ENCODE results near the gene TMTC4.
A peak's percentile ranks its signal among the peaks of the same experiment; 100 is the strongest.
"Not testable (repeated sequence)": the region's sequence is repeated elsewhere in the genome, so short reads cannot be mapped to it uniquely, and the experiment has no call there.

Gene TMTC4, protein sequence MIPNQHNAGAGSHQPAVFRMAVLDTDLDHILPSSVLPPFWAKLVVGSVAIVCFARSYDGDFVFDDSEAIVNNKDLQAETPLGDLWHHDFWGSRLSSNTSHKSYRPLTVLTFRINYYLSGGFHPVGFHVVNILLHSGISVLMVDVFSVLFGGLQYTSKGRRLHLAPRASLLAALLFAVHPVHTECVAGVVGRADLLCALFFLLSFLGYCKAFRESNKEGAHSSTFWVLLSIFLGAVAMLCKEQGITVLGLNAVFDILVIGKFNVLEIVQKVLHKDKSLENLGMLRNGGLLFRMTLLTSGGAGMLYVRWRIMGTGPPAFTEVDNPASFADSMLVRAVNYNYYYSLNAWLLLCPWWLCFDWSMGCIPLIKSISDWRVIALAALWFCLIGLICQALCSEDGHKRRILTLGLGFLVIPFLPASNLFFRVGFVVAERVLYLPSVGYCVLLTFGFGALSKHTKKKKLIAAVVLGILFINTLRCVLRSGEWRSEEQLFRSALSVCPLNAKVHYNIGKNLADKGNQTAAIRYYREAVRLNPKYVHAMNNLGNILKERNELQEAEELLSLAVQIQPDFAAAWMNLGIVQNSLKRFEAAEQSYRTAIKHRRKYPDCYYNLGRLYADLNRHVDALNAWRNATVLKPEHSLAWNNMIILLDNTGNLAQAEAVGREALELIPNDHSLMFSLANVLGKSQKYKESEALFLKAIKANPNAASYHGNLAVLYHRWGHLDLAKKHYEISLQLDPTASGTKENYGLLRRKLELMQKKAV

DNA sequence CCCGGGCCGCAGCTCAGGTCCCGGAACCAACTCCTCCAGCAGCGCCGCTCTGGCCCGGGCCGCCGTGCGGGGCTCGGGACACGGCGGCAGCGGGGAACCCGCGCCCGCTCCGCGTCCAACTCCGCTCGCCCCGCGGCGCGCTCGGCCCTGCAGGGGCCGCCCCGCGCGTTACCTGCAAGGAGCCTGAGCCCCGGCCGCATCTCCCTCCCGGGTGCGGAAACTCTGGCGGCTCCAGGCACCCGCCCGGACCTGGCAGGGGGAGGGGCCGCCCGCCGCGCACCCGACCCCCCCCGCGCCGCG lies at the start of gene TMTC4:
TMTC4 (minus strand) TSS at position 224 of the 300 bp plus-strand sequence. CDS start 4,433 bp downstream, outside the sequence.
- DNase-seq (ENCODE audit: low spot score), result no peak

- DNase-seq (ENCODE audit: low spot score), result no peak
Measured at GRCh38 chr13:100722517-100722916, 47.9 kb upstream of the TMTC4 start.

DNA sequence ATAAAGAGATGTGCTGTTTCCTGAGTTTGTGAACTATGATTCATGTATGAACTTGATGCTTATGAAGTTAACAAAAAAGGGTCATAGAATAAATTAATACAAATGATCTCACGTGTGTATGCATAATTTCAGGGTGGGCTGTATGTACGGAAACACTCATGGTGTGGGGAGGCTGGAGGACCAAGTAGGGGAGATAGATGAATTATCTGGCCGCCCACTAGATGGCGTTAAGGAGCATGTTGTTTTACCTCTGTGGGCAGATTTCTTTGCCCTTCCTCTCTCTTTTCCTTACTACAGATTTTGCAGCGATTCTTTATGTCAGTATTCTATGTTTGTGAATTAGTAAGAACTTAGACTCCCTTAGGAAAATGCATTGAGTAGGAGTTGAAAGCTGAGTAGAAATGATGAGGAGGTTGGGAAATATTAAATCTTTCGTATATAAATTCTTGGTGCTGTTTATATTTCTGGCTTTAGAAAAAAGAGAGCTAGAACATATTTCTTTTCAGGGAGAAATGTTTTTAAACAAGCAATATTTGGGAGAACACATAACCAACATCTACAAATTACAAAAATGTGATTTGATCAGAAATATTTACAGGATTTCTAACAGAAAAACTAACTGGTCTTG lies 47.4 kb upstream of the TMTC4 start:
- DNase-seq (ENCODE audit: low spot score), result peak; percentile 52

- DNase-seq (ENCODE audit: low spot score), result no peak
Measured at GRCh38 chr13:100715604-100716003, 41.0 kb upstream of the TMTC4 start.

DNA sequence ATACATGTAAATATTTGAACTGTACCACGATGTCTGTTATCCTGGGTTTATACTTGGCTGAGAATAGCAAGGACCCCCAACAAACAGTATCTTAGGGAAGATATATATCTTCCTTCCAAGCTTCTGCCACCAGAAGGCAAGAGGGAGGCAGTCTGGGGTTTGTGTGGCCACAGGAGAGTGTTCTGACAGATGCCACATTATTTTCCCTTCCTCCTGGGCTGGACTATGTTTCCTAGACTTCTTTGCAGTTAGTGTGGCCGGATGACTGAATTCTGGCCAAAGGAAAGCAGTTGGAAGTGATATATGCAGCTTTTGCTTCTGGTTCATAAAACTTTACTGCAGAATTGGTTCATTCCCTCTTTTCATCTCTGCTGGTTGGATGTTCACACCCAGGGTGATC lies 39.9 kb upstream of the TMTC4 start:
- DNase-seq (ENCODE audit: low spot score), result no peak

- no peak for DNase-seq (ENCODE audit: low spot score)
Measured at GRCh38 chr13:100710176-100710575, 35.6 kb upstream of the TMTC4 start.

GRCh38 chr13:100707818-100708740 lies 33.5 kb upstream of the TMTC4 start:
- no peak for DNase-seq (ENCODE audit: low spot score)

DNA sequence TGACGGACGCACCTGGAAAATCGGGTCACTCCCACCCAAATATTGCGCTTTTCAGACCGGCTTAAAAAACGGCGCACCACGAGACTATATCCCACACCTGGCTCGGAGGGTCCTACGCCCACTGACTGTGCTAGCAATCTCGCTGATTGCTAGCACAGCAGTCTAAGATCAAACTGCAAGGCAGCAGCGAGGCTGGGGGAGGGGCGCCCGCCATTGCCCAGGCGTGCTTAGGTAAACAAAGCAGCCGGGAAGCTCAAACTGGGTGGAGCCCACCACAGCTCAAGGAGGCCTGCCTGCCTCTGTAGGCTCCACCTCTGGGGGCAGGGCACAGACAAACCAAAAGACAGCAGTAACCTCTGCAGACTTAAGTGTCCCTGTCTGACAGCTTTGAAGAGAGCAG lies 23.7 kb upstream of the TMTC4 start:
- DNase-seq (ENCODE audit: low spot score), result not testable (repeated sequence)

DNA sequence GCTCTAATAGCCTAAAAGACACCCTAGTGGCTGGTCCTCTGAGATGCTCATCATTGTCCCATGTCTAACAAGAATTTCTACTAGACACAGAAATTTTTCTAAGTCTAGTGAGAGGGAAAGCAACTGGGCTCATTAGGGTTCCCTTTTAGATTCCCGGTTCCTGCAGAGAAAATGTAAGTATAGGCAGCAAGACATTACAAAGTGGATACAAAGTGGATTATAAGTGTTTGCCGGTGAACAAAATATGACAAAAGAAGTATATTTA lies 20.8 kb upstream of the TMTC4 start:
- no peak for DNase-seq (ENCODE audit: low spot score)

- peak; percentile 29 for DNase-seq (ENCODE audit: low spot score)
Measured at GRCh38 chr13:100694722-100695508, 20.3 kb upstream of the TMTC4 start.

DNA sequence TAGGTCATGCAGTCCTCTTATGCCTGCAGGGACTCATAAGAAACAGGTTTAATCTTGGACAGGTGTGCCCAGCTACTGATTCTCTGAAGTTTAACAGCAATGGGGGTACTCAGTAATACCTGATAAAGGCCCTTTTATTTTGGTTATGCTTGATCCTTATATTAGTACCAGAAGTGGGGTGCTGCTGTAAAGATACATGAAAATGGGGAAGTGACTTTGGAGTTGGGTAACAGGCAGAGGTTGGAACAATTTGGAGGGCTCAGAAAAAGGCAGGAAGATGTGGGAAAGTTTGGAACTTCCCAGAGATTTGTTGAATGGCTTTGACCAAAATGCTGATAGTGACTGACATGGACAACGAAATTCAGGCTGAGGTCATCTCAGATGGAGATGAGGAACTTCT lies 14.6 kb upstream of the TMTC4 start:
- DNase-seq (ENCODE audit: low spot score), result no peak

GRCh38 chr13:100680131-100680530 lies 5.5 kb upstream of the TMTC4 start:
- no peak for DNase-seq (ENCODE audit: low spot score)

DNA sequence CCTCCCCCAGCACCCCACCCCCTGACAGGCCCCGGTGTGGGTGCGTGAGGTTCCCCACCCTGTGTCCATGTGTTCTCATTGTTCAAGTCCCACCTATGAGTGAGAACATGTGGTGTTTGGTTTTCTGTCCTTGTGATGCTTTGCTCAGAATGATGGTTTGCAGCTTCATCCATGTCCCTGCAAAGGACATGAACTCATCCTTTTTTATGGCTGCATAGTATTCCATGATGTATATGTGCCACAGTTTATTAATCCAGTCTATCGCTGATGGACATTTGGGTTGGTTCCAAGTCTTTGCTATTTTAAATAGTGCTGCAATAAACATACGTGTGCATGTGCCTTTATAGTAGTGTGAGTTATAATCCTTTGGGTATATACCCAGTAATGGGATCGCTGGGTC lies 2.5 kb upstream of the TMTC4 start:
- not testable (repeated sequence) for DNase-seq (ENCODE audit: low spot score)

- DNase-seq (ENCODE audit: low spot score), result no peak
Measured at GRCh38 chr13:100675661-100676129, 1.1 kb upstream of the TMTC4 start.

DNA sequence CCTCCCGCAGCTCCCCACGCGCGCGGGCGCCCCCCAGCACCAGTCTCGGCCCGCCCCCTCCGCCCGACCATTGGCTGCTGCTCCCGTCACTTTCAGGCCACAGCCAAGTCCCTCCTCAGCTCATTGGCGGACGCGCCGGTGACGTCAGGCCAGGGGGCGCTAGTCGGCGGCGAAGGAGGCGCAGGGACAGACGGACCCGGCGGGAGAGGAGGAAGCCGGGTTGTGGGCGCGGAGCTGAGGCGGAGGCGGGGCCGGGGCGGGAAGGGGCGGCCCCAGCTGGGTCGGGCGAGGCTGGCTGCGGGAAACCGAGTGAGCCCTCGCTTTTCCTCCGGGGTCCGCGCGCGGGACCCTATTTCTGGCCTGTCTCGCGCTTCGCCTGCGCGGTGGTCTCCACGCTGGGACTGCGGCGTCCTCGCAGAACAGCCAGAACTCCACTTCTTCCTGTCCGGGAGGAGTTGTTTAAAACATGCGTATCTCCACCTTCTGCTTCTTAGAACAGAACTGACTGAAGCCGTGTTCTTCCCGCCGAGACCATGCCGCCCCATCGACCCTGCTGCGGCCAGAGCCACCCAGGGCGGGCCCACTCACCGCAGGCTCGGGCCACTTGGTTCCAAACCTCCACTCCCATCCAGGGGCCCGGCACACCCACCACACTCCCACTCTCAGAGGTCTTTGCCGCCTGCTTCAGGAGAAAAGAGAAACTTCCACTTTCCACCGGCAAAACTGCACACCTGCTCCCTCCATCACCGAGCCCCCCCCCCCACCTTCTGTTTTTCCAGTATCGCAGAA lies 471 bp upstream of the TMTC4 start:
- peak; percentile 97 for DNase-seq (ENCODE audit: low spot score)

DNA sequence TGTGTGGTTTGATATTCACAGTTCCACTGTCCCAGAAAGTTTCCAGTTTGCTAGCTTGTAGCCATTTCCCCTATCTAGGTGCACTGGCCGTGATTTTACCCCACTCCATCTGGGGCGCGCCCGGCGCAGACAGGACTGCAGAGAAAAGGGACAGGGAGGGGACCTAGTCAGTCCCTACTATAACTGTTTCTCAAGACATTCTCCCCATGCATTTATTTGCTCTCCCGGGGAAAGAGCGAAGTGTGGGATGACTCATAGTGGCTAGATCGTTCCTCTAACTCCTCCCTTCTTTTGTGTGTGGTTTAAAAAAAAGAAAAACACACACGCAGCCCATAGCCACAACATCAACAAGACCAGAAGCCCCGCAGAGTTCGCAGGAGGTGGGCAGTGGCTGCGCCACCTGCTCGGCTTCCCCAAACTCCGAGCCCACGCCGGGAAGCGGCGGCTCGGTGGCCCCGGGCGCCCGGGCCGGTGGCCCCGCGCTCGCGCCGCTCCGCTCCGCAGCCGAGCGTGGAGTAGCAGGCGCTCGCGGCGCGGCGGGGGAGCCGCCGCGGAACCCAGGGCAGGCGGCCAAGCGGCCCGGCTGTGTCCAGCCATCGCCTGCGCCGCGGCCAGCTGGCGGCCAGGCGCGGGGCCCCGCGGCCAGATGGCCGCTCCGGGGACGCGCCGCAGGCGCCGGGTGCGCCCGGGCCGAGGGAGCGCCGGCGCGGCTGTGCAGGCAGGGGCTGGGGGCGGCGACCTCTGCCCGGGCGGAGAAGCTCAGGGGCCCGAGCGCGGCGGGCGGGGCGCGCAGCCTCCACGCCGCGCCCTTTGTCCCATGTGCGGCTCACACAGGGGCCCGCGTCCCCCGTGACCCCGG lies 653 bp downstream of the TMTC4 start:
- DNase-seq (ENCODE audit: low spot score), result peak; percentile 58

DNA sequence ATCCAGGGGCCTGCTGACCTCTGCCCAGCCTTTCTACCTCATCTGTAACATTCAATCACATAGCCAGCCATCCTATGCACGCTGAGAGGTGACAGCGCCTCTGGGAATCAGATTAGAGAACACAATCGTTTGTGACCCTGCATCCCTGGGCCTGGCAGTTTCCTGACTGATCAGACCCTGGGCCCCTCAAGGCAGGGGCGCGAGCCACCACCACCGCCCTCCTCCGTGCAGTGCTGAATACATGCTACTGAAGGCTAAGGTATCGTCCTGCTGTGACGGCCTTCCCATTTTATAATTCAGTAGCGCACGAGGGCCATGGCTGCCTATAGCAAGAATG lies 1.3 kb downstream of the TMTC4 start:
- no peak for DNase-seq (ENCODE audit: low spot score)

DNA sequence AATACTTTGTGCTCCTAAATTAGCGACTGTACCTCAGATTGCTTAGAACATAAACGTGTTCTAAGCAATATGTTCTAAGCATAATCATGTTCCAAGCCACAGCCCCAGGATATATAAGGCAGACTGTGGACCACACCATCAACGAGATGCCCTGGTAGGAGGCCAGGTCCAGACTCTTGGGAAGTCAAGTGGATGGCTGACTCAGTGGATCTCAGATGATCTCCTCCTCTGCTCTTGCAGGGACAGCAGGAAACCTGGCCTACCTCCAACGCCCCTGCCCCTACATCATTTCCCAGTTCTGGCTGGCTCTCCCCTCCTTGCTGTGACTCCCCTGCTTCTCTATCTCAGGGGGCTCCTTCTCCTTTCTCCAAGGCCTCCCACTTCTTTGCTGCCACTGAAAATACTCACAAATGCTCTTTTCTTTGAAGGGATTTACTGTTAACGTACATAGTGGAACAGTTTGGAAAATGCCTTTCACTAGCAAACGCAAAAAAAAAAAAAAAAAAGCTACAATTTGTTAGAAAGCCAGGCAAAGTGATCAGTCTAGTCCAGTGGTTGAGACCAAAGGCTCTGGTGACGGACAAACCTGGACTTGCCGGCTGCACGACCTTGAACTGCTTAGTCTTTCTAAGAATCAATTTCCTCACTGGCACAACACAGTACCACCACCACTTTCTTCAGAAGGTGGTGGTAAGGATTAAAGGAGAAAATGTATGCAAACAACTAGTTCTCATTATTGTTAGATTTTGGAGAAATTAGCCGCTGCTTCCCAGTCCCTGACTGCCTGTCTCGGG lies 3.0 kb downstream of the TMTC4 start:
- no peak for DNase-seq (ENCODE audit: low spot score)

DNA sequence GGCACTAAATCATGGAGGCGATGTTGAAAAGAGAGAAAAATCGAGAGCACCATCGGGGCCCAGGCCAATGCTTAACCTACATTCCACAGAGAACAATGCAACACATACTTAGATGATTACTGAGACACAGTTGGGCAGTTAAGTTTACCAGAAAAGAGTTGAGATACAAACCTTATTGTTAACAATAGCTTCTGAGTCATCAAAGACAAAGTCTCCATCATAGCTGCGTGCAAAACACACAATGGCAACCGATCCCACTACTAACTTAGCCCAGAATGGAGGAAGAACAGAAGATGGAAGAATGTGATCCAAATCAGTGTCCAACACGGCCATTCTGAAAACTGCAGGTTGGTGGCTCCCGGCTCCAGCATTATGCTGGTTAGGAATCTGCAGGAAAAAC lies 6.2 kb downstream of the TMTC4 start:
- peak; percentile 35 for DNase-seq (ENCODE audit: low spot score)

Data from cerebellar cortex (tissue), 1 donor.